HG03139 (cell line): ENCODE measurements around the gene FAM83E.

ENCODE experiments used
- ATAC-seq: cut with Tn5 transposase; IDR thresholded peaks from one replicate; pipeline ENCODE4 v1.9.1; 2021; ENCODE audit not compliant: unreplicated experiment

The FAM83E gene

GRCh38 chr19:48613024-48613851, 1.6 kb downstream of the FAM83E start:
- no peak for ATAC-seq

DNA sequence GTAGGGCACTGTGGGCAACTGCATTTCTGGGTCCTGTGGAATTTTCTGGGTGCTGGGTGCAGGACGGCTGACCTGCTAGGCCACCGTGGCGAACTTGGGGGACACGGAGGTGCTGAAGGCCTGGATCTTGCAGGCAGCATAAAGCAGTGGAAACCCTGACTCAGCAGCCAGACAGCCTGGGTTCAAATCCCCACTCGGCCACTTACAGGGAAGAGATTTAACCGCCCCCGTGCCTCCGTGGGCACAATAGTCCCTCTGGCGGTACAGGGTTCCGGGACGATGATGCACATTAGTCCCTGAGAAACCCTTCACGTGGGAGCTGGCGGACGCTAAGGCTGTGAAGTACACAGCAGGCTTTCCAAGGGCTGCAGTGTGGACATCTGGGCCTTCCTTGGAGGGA, 3.0 kb downstream of the FAM83E start:
- no peak for ATAC-seq

DNA sequence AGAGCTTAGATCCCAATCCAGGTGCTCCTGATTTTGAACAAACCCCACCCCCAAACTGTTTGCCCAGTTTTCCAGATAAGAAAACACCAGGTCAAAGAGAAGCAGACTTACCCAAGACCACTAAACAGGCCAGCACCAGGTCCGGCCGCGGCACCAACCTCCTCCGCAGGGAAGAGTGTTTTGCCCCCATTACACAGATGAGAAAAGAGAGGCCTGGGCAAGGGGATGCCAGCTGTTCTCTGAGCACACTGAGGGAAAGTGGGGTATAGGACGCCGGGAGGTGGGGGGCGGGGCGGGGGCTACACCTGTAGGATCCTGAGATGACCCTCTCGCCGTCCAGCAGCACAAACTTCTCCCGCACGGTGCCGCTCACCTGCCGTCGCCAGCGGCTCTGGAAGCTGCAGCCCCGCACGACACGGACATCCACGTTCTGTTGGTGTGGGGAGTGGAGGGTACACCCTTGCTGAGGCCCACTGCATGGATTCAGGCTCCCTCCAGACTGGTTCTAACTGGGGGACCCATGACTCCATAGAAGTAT, 5.2 kb downstream of the FAM83E start:
- no peak for ATAC-seq

- no peak for ATAC-seq
Observed at GRCh38 chr19:48608798-48609263, 6.0 kb downstream of the FAM83E start.

DNA sequence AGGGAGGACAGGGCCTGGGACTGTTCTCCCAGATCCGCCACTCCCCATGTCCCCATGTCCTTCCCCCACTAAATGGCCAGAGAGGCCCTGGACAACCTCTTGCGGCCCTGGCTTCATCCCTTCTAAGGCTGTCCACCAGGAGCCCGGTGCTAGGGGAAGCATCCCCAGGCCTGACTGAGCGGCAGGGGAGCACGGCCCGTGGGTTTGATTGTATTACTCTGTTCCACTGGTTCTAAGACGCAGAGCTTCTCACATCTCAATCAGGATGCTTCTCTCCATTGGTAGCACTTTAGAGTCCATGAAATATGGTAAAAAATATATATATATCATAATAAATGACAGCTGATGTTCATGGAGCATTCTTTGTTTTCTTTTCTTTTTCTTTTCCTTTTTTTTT, 7.5 kb downstream of the FAM83E start:
- ATAC-seq: no peak

DNA sequence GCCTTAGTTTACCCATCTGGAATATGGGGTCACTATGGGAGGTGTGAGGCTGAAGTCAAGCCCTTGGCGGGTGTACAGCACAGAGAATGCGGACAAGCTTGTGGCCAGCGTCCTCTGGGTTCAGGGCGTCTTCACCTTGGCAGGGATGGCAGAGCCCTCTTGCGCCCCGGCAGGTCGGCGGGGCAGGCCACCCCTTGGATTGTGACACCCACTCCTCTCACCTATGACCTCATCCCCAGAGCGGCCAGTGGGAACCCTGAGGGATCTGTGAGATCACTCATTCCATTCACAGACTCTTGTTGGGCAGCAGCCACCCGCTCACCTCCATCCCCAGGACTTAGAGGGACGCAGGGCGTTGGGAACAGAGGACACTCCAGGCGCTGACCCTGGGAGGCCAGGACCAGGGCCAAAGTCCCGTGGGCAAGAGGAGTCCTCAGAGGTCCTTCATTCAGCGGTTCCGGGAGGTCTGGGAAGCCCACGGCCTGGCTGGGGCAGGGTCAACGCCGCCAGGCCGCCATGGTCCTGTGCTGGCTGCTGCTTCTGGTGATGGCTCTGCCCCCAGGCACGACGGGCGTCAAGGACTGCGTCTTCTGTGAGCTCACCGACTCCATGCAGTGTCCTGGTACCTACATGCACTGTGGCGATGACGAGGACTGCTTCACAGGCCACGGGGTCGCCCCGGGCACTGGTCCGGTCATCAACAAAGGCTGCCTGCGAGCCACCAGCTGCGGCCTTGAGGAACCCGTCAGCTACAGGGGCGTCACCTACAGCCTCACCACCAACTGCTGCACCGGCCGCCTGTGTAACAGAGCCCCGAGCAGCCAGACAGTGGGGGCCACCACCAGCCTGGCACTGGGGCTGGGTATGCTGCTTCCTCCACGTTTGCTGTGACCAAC, 8.2 kb downstream of the FAM83E start, which contains the start of gene SPACA4:
SPACA4 (plus strand) TSS at position 280 of the 896 bp plus-strand sequence; CDS start at position 517, 237 bp downstream.
- no peak for ATAC-seq

DNA sequence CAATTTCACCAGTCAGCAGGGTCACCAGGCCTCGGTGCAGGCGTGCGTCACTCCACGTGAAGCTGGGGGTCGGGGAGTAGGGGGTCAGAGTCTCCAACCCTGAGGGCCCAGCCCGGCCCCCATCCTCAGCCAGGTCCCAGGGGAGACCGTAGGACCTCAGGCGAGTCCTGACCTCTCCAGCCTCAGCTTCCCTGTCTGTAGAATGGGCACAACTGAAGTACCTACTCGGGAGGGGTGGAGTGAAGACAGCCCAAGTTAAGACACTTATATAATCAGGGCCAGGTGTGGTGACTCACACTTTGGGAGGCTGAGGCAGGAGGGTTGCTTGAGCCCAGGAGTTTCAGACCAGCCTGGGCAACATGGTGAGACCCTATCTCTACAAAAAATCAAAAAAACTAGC, 11.0 kb downstream of the FAM83E start:
- ATAC-seq: no peak

- no peak for ATAC-seq
Observed at GRCh38 chr19:48603449-48603848, 11.4 kb downstream of the FAM83E start.

- no peak for ATAC-seq
Observed at GRCh38 chr19:48603001-48603400, 11.9 kb downstream of the FAM83E start.

DNA sequence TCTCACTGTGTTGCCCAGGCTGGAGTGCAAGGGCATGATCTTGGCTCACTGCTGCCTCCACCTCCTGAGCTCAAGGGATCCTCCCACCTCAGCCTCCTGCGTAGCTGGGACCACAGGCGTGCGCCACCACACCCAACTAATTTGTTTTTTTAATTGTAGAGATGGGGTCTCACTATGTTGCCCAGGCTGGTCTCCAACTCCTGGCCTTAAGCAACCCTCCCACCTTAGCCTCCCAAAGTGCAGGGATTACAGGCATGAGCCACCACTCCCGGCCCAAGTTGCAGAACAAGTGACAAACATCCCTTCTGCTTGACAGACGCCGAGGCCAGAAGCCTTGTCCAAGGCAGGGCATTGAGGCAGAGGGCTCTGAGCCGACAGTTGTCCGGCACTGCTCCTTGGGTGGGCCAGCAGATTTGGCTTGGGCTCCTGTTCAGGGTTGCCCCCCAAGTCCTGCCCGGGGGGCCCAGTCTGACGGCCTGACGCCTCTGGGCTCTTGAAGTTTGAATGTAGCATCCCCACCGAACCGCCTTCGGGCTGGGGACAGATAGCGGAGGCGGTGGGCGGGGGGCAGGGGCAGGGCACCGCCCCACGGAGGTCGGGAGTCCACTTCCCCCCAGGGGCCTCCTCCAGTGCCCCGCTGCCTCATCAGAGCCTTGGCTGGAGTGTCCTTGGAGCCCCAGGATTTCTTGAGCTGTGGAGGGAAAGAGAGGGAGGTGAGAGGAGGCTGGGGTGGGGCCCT, 14.0 kb downstream of the FAM83E start:
- no peak for ATAC-seq

GRCh38 chr19:48598996-48599700, 15.7 kb downstream of the FAM83E start:
- no peak for ATAC-seq

DNA sequence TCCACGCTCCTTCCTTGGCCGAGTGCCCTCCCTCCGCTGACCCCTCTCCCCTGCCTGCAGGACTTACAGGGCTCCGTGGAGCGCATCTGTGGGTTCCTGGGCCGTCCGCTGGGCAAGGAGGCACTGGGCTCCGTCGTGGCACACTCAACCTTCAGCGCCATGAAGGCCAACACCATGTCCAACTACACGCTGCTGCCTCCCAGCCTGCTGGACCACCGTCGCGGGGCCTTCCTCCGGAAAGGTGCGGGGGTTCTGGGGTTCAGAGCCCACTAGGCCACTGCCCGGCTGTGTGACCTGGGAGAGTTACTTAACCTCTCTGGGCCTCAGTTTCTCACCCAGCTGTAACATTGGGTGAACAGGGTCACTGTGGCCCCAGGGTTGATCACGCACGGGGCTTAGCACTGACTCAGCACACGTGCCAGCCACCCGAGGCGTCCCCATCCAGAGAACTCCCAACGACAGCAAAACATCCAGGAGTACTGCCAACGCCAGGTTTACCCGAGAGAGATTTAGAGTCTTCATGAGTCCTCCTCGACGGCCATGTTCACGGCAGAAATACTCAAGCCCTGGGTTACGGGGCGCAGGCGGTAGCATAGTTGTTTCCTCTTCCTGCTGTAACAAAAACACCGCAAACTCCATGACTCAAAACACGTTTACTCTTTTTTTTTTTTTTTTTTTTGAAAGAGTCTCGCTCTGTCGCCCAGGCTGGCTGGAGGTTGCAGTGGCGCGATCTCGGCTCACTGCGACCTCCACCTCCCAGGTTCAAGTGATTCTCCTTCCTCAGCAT, 18.0 kb downstream of the FAM83E start:
- no peak for ATAC-seq

GRCh38 chr19:48596237-48596636, 18.6 kb downstream of the FAM83E start:
- ATAC-seq: no peak

DNA sequence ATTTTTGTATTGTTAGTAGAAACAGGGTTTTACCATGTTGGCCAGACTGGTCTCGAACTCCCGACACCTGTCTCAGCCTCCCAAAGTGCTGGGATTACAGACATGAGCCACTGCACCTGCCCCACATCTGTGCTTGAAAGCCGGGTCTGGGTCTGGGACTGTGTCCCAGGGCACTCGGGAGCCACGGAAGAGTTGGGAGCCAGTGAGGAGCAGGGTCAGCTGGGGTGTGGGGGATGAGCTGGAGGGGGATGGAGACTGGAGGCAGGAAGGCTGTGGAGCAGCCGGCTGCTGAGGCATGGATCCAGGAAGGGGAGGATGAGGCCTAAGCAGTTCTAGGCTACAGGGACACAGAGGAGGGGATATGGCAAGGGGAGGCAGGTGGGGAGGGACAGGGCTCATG, 19.0 kb downstream of the FAM83E start:
- ATAC-seq: no peak

DNA sequence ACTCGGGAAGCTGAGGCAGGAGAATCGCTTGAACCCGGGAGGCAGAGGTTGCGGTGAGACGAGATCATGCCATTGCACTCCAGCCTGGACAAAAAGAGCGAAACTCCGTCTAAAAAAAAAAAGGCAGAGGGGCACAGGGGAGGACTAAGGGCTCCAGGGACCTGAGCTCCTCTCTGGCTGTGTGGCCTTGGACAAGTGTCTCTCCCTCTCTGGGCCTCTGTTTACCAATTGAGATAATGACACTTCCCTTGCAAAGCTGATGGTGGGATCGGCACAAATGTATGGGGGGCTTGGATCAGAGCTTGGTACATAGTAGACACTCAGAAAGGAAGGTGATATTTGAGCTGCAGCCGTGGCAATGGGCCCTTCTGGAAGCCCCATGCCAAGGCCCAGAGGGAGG, 19.7 kb downstream of the FAM83E start:
- no peak for ATAC-seq

- ATAC-seq: no peak
Observed at GRCh38 chr19:48591021-48591420, 23.9 kb downstream of the FAM83E start.

DNA sequence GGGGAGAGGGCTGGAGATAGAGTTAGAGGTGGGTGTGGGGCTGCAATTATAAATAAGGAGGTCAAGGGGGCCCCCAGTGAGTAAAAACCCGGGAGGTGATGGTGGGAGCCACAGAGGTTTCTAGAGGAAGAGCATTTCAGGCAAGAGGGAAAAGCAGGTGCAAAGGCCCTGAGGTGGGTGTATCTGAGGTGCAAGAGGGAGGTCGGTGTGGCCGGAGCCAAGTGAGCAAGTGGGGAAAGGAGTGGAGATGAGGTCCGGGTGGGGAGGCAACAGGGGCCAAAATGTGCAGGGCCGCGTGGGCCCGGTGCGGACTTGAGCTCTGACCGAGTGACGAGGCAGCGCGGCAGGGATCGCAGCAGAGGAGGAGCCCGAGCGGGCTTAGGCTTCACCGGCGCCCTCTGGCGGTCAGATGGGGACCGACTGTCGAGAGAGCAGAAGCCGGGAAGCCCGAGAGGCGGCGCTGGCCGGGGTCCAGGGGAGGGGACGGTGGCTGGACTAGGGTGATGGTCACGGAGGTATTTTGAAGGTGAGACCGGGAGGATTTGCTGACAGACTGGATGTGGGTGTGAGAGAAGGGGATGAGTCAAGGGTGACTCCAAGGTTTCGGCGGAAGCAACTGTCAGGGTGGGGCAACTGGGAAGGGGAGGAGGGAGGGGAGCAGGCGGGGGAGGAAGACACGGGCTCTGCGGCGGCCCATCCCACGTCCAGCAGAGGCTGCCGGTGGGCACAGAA, 26.0 kb downstream of the FAM83E start:
- no peak for ATAC-seq

GRCh38 chr19:48587387-48587786, 27.5 kb downstream of the FAM83E start:
- ATAC-seq: no peak

DNA sequence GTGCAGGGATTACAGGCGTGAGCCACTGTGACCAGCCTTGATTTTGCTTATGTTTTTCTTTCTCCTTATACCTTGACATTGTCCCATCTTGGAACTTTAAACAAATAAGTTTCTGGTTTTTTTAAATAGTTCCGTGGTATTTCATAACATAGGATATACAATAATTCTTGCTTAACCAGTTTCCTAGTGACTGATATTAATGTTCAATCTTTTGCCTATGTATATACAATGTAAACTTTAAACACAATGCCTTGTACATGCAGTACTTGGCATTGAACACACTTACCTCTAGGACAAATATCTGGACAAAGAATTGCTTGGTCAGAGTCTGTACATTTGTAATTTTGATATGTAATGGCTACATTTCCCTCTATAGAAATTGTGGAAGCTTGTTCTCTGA, 32.7 kb downstream of the FAM83E start:
- ATAC-seq: no peak
